Muscle layer of colon (tissue), 2 donors: ENCODE measurements around the gene CCDC85C.

Source experiments
- H3K27ac ChIP-seq: one replicate; pipeline ENCODE4 v1.7.0; 2013; ENCODE audit warnings: low read depth, mild to moderate bottlenecking, low read length, moderate library complexity
- H3K27me3 ChIP-seq, 2 donors: one replicate each; pipeline ENCODE4 v1.7.0; 2013; ENCODE audit warnings: low read length in 2 of 2, mild to moderate bottlenecking in 2 of 2; ENCODE audit not compliant: insufficient read depth in 2 of 2, control insufficient read depth in 1 of 2
- H3K36me3 ChIP-seq: one replicate; pipeline ENCODE4 v1.7.0; 2013; ENCODE audit warnings: mild to moderate bottlenecking, low read length; ENCODE audit not compliant: insufficient read depth
- H3K4me1 ChIP-seq: one replicate; pipeline ENCODE4 v1.7.0; 2013; ENCODE audit warnings: mild to moderate bottlenecking, low read length; ENCODE audit not compliant: insufficient read depth
- H3K4me3 ChIP-seq, 2 donors: one replicate each; pipeline ENCODE4 v1.7.0; 2013; ENCODE audit warnings: low read length in 2 of 2, low read depth in 1 of 2, mild to moderate bottlenecking in 1 of 2, moderate library complexity in 1 of 2
- H3K9ac ChIP-seq: one replicate; pipeline ENCODE4 v1.7.0; 2013; ENCODE audit warnings: low read length
- H3K9me3 ChIP-seq: one replicate; pipeline ENCODE4 v1.7.0; 2013; ENCODE audit warnings: mild to moderate bottlenecking, low read length
- donor health status: abdominal sarcoma.
- donor health status: Adenocarcinoma of cecum.

Gene CCDC85C

DNA sequence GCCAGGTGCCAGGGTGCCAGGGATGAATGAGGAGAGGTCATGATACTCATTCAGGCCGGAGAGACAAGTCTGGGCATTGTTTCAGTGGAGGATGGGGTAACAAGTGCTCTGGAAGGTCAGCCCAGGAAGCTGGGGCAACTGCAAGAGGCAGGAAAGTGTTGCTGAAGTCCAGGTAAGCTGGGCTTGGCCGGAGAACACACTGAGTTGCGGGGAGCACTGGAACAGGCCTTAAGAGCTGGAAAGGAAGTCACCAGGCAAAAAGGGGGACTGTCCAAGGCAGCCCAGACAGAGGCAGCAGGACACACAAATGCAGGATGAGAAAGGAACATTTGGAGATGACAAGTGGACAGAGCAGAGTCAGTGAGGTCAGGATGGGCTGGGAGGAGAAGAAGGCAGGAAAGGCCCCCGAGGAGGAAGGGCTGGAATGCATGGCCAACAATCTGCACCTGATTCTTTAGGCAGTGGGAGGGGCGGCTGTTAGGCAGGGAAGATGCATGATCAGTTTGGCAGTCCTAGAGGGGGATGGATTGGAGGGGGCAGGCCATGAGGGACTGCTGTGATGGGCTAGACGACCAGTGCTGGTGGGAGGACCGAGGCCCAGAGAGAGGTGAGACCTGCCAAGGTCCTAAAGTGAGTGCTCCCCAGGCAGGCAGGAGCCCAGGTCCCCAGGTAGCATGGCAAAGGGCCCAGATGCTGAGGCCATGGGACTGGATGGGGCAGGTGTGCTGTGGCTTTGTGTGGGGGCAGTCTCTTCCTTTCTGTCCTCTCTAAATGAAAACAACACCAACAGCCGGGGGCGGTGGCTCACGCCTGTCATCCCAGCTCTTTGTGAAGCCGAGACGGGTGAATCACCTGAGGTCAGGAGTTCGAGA, 23.7 kb upstream of the CCDC85C start:
- Histone ChIP-seq H3K36me3 (no peaks in the 10 kb centered on the region), H3K4me3 (no peak overlapping the region), H3K27ac (no peak overlapping the region), H3K4me1 (peaks cover 18% of the 10 kb centered on the region), H3K9me3 (no peaks in the 10 kb centered on the region), H3K27me3 (no peaks in the 10 kb centered on the region), H3K9ac (no peak overlapping the region)

DNA sequence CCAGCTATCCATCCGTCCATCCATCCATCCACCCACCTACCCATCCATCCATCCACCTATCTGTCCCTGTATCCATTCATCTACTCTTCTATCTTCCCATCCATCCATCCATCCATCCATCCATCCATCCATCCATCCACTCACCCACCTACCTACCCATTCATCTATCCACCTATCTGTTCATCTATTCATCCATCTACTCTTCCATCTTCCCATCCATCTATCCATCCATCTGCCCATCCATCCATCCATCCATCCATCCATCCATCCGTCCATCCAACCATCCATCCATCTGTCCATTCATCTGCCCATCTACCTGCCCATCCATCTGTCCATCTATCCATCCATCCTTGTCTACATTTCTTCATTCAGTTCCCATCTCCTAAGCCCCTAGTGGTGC, 23.1 kb upstream of the CCDC85C start:
- Histone ChIP-seq H3K4me1 (peaks cover 22% of the 10 kb centered on the region), H3K9ac (no peak overlapping the region), H3K27ac (no peak overlapping the region), H3K4me3 (no peak overlapping the region), H3K27me3 (no peaks in the 10 kb centered on the region), H3K36me3 (no peaks in the 10 kb centered on the region), H3K9me3 (no peaks in the 10 kb centered on the region)

DNA sequence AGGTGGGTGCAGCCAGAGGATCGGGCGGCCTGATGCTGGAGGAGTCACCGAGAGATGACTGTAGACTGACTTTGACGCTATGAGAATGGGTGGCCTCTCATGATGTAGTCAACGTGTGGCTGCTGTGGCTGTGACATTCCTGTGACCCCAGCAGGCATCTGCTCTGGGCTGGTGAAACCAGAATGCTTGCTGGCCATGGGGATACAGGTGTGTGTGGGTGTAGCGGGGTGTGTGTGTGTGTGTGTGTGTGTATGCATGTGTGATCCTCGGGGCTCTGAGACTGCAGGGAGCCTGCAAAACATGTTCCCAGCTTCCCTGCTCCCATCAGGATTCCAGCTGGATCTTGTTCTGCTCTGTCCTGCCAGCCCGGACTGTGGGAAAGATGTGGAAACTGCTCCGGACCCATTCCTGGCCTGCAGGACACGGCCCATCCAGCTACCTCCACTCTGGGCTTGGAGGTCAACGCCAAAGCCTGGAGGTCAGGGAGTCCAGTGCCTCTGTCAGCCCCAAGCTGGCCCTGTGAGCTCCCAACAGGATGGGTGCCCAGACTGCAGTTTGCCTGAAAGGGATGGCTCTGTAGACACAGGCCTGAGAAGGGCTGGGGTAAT, 22.1 kb upstream of the CCDC85C start:
- H3K4me1 ChIP-seq, result peaks cover 22% of the 10 kb centered on the region
- H3K36me3 ChIP-seq, result no peaks in the 10 kb centered on the region
- no peak overlapping the region for H3K9ac ChIP-seq
- no peaks in the 10 kb centered on the region for H3K27me3 ChIP-seq
- no peak overlapping the region for H3K4me3 ChIP-seq
- H3K9me3 ChIP-seq, result no peaks in the 10 kb centered on the region
- H3K27ac ChIP-seq, result no peak overlapping the region

DNA sequence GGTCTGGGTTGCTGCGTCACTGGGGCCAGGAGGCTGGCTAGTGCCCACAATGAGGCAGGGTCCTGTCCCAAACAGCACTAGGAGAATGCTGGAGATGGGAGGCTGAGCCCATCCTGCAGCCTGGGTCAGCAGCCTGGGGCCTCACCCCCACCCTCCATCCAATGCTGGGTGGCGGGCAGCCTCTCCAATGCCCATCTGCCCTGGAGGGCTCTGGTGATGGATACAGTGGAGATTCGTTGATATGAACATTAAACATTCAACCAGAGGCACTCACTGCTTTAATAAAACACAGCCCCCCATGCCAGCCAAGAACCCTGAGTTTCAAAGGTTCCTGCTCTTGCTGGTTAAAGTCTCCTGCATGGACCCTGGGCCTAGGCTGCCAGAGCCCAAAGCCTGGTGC, 21.5 kb upstream of the CCDC85C start:
- no peaks in the 10 kb centered on the region for H3K36me3 ChIP-seq
- no peaks in the 10 kb centered on the region for H3K27me3 ChIP-seq
- H3K4me3 ChIP-seq, result no peak overlapping the region
- H3K27ac ChIP-seq, result no peak overlapping the region
- no peak overlapping the region for H3K9ac ChIP-seq
- no peaks in the 10 kb centered on the region for H3K9me3 ChIP-seq
- H3K4me1 ChIP-seq, result peaks cover 22% of the 10 kb centered on the region

DNA sequence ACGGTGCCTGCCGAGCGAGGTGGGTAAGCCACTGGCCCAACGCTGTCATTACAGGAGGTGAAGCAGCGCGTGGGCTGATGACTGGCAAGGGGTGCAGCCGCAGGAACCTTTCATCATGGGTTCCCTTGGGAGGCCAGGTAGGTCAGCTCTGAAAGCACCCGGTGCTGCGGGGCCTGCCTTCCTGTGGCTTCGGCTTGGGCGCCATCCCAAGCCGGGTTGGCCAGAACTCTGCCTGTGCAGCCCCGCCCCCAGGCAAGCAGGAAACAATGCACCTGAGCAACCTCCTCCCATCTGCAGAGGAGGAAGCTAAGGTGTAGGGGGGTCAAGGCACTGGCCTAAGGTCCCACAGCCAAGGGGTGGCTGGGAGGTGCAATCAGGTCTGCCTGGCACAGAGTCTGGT, 21.0 kb upstream of the CCDC85C start:
- no peak overlapping the region for H3K9ac ChIP-seq
- H3K27me3 ChIP-seq, result no peaks in the 10 kb centered on the region
- no peak overlapping the region for H3K27ac ChIP-seq
- H3K4me1 ChIP-seq, result peaks cover 22% of the 10 kb centered on the region
- H3K4me3 ChIP-seq, result no peak overlapping the region
- H3K9me3 ChIP-seq, result no peaks in the 10 kb centered on the region
- no peaks in the 10 kb centered on the region for H3K36me3 ChIP-seq

DNA sequence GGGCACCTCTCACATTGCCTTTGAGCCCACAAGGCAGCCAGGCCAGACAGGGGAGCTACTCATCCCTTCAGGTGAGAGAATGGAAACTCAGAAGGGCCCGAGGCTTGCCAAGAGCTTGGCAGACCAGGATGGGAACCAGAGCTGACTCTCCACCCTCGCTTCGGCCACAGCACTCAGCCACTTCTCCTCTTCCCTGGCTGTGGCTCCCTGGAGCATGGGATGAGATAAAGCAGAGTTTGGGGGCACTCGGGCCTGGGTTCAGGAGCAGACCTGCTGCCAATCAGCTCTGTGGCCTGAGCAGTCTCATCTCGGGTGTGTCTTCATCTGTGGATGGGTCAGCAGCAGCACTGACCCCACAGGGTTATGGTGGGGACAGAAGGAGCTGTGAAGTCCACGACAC, 20.0 kb upstream of the CCDC85C start:
- Histone ChIP-seq H3K27me3 (no peaks in the 10 kb centered on the region), H3K4me1 (peaks cover 22% of the 10 kb centered on the region), H3K27ac (no peak overlapping the region), H3K9ac (no peak overlapping the region), H3K9me3 (no peaks in the 10 kb centered on the region), H3K4me3 (no peak overlapping the region), H3K36me3 (no peaks in the 10 kb centered on the region)

DNA sequence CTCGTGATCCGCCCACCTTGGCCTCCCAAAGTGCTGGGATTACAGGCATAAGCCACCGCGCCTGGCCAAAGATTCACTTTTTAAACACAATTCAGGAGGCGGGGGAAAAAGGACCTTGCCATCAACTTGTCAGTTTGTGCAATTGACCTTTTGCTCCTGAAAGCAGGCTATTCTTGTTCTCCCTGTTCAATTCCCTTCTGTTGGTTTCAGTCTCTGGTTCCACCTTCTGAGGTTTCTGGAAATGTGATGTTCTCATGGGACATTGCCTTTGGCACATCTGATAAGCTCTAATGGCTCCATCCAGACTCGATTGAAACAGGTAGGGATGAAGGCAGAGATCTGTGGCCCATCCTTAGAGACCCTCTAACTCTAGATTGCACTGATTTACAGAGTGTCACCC, 17.9 kb upstream of the CCDC85C start:
- H3K4me1 ChIP-seq, result peaks cover 22% of the 10 kb centered on the region
- H3K36me3 ChIP-seq, result no peaks in the 10 kb centered on the region
- H3K27me3 ChIP-seq, result no peaks in the 10 kb centered on the region
- H3K9ac ChIP-seq, result no peak overlapping the region
- H3K9me3 ChIP-seq, result no peaks in the 10 kb centered on the region
- no peak overlapping the region for H3K4me3 ChIP-seq
- H3K27ac ChIP-seq, result no peak overlapping the region

DNA sequence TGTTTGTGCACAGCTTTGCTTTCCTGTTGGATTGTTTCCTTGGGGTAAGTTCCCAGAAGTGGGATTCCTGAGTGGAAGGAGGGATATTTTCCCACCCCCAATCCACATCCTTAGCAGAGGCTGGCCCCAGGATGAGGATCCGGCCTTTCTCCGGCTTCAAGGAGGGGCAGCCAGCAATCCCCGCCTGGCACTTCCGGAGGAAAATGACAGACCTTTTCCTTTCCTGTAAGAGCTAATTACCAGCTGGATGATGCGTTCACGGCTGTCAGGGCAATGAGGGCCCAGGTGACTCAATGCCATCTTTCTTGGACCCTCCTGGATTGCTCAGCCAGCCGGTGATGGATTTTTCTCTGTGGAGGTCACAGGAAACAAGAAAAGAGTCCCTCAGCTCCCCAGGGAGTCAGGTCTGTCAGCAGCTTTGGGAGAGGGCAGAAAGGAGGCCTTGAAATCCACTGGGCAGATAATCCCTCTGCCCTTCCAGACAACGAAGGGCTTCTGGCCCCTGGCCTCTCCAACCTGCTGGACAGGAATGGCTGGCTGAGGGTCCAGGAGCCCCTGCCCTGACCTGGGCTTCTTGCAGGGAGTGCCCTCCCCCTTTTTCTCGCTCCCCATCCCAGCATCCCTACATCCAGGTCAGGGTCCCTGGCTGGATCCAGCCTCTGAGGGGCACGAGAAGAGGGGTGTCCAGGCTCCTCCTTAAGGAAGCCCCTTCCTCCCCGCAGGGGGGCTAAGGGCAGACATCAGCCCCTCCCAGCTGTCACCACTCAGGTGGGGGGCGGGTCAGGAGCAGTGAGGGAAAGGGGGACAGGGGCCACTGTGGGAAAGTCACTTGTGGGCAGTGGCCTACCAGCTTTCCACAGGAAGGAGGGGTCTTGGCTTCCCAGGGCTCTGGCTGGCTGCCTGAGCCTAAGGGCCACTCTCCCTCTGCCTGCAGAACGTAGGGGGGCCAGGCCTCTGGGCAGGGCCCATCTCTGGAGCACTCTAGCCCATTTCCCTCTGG, 16.1 kb upstream of the CCDC85C start:
- no peaks in the 10 kb centered on the region for H3K27me3 ChIP-seq
- H3K9ac ChIP-seq, result no peak overlapping the region
- no peak overlapping the region for H3K4me3 ChIP-seq
- H3K36me3 ChIP-seq, result no peaks in the 10 kb centered on the region
- no peaks in the 10 kb centered on the region for H3K9me3 ChIP-seq
- H3K27ac ChIP-seq, result no peak overlapping the region
- peaks cover 22% of the 10 kb centered on the region for H3K4me1 ChIP-seq

DNA sequence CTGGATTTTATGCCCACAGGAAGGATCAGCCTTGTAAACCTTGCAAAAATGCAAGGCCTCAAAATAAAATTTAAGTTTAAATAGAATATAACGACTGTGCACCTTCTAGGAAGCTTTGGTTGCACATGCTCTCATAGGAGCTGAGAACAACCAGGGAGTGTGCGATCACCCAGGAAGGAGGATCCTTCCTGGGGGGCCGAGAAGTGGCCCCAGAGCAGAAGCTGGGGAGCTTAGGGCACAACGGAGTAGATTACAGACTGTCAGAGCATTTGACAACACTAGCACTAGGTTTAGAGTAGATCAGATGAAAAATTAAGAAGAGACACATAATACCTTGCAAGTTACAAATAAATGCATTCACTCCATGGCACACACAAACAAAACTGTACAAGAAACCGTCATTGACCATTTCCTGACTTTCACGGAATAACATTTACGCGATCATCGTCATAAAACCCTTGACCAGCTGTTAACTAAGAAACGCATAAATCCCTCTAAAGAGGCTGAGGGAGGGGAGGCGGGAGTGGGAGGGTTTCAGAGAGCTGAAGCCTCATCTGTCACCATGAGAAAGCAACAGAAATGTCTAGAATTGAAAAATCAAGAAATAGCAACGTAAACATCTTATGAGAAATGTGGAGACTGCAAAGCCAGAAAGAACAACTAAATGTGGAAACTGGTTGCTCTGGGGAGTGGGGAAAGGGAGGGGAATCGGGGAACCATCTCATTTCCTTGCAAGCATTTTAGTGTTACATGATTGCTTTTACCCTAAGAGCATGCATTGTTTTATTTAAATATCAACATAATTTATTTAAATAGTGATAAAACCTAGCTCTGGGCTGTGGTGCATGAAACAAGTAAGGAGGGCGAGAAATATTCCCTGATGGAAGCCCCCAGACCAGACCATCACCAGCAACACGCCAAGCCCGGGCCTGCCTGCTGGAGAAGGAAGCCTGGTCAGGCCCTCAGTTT, 13.1 kb upstream of the CCDC85C start:
- no peaks in the 10 kb centered on the region for H3K4me1 ChIP-seq

DNA sequence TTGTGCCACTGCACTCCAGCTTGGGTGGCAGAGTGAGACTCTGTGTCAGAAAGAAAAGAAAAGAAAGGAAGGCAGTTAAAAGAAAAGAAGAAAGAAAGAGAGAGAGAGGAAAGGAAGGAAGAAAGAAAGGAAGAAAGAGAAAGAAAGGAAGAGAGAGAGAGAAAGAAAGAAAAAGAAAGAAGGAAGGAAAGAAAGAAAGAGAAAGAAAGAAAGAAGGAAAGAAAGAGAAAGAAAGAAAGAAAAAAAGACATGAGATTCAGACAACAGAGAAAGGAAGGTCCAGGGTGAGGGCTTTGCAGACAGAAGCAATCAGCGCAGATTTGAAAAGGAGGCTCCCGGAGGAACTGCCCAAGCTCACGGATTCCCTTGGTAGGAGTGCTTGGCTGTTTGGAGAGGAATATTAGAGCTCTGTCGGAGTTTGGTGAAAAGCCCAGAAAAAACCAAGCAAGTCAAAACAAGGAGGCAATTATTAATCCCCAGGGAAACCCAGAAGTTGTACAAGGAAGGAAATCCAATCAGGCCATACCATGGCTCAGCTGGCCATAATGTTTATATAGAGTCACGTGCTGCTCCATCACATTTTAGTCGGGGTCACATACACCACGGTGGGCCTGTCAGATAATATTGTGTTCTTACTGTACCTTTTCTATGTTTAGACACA, 11.6 kb upstream of the CCDC85C start:
- Histone ChIP-seq H3K4me3 (no peak overlapping the region), H3K9ac (no peak overlapping the region), H3K27ac (no peak overlapping the region), H3K9me3 (no peaks in the 10 kb centered on the region), H3K27me3 (no peaks in the 10 kb centered on the region), H3K4me1 (no peaks in the 10 kb centered on the region), H3K36me3 (no peaks in the 10 kb centered on the region)

More for the DNA sequence above, 13.1 kb upstream of the CCDC85C start:
- Histone ChIP-seq H3K9ac (no peak overlapping the region), H3K36me3 (no peaks in the 10 kb centered on the region), H3K4me3 (no peak overlapping the region), H3K9me3 (no peaks in the 10 kb centered on the region), H3K27me3 (no peaks in the 10 kb centered on the region), H3K27ac (no peak overlapping the region)
